NCI-H748 treated with DMSO at 0.1 percent for 48 hours (cell line): ENCODE results near the gene SHANK1.
A peak's percentile ranks its signal among the peaks of the same experiment; 100 is the strongest.

Source experiments
- DNase-seq: peaks from one replicate; lab custom pipeline; 2025; lab: John Stamatoyannopoulos, UW

SHANK1 gene

DNA sequence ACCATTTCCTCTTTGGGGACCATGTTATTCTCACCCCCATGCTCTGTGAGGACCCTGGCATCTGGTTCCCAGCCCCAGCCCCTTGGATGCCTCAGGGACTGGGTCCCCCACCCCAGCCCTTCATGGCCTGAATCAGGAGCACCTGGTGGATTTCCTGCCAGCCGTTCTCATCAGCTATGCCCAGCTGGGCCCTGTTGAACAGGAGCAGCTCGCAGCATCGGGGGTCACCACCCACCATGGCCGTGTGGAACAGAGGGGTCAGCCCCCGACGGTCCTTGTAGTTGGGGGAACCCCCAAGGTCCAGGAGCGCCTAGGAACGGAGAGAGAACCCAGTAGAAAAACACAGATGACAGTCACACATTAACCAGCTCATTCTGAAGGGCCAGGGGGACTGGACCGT lies 7.8 kb downstream of the SHANK1 start:
- no peak for DNase-seq

- no peak for DNase-seq
These were observed 8.4 kb downstream of the SHANK1 start for GRCh38 chr19:50711196-50711595.

DNA sequence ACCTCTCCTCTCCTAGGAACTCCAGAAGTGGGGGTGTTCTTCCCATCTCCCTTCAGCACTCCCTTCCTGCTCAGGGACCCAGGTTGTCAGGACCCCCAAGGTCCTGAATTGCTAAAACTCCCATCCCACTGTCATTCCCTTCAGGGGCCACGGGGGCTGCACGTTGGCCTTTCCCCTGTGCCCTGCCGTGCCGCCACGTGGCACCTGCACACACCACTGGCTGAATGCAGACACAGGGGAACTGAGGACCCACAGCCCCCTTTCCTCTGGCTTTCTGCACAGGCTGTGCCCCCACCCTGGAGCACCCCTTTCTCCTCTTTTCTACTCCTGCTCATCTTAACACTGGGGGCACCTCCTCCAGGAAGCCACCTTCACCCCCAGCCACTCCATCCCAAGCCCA lies 9.0 kb downstream of the SHANK1 start:
- no peak for DNase-seq

DNA sequence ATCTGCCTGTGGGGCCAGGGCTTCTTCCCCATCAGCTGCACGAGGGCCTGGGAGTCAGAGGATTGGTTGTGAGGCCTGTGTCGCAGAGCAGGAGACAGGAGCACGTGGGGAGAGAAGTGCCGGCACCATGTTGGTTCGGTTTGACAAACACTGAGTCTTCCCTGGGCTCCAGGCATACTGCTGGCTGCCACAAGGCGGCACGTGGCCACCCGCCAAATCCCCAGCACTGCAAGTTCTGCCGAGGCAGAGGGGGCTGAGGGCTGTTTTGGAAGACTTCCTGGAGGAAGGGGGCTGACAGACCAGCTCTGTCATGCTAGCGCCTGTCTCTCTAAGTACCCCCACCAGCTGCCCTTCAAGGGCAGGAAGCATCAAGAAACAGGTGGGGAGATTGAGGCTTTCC lies 9.5 kb downstream of the SHANK1 start:
- DNase-seq: no peak

DNA sequence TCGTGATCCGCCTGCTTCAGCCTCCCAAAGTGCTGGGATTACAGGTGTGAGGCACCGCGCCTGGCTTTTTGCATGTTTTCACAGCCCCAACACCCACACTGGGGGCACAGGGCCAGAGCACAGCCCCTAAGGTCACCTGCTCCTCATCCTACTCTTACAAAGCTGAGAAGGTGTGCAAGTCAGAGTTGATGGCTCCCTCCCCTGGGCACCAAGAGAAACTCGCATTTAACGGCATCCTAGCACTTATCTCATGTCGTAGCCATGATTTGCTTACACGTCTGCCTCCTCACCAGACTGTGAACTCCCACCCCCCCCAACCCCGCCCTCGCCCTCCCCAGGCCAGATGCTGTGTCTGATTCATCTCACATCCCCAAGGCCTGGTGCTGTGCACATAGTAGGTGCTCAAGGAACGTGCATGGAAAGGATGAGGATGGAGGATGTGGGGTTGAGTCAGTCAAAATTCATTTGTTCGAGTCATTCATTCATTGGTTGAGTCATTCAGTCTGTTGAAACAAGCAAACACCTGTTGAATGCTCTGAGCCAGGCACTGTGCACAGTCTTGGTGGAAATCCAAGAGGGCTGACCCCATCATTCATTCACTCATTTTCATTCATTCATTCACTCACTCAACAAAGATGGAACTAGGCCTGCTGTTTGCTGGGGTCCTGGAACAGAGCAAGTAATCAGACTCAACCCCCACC lies 11.3 kb downstream of the SHANK1 start:
- DNase-seq: no peak

GRCh38 chr19:50706387-50706786 lies 13.2 kb downstream of the SHANK1 start:
- no peak for DNase-seq

GRCh38 chr19:50705422-50706019 lies 14.1 kb downstream of the SHANK1 start:
- DNase-seq: peak; percentile 19

DNA sequence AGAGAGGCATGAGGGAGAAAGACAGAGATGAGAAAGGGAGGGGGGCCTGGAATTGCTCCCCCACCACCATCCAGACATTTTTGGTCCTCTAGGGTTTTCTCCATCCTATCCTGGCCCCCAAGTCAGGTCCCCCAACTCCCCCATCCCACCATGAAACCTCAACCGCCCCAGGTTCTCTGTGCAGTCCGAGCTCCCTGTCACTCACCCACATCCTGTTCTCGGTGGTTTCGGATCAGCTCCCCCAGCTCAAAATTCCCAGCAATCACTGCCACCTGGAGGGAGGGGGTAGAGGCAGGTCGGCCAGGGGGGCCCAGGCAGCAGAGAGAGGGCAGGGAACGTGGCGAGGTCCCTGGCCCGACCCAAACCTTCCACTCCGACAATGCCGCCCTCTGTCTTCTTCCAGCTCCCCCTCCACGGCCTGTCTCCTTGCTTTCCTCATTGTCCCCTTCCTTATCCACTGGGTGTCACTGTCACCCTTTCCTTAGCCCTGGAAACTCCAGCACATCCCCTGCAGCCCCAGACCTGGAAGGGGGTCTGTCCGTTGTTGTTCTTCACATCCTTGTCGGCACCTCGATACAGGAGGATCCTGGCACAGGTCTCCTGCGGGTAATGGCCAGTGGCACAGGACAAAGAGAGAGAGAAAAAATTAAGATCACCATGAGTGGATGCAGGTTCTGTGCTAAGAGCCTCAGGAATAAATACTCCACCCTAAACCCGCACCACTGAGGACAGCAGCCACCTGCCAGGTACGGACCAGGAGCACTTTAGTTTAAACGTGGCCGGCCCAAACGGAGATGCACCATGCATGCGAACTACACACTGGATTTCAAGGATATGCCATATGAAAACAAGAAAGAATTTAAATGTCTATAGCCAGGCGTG lies 15.4 kb downstream of the SHANK1 start:
- DNase-seq: peak; percentile 48

GRCh38 chr19:50702871-50703829 lies 16.5 kb downstream of the SHANK1 start:
- DNase-seq: no peak

- DNase-seq: no peak
These were observed 17.3 kb downstream of the SHANK1 start for GRCh38 chr19:50702158-50702870.

DNA sequence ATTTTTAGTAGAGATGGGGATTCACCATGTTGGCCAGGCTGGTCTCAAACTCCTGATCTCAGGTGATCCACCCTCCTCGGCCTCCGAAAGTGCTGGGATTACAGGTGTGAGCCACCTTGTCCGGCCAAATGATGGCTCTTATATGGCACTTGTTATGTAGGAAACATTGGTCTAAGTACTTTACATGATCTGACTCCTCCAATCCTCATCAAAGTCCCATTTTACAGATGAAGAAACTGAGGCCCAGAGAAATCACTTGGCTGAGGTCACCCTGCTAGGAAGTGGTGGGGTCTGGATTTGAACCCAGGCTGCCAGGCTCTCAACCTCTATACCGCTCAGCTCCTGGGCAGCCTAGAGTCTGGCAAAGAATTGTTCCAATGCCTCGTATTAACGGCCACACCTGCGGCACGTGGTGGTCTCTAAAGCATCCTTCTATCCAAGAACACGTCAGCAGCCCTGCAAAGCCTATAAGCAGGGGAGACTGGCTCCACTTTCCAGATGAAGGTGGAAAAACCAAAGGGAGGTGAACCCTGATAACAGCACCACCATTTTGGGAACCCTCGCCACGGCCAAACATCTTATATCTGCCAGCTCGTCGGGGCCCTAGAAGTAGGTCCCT lies 18.1 kb downstream of the SHANK1 start:
- no peak for DNase-seq

DNA sequence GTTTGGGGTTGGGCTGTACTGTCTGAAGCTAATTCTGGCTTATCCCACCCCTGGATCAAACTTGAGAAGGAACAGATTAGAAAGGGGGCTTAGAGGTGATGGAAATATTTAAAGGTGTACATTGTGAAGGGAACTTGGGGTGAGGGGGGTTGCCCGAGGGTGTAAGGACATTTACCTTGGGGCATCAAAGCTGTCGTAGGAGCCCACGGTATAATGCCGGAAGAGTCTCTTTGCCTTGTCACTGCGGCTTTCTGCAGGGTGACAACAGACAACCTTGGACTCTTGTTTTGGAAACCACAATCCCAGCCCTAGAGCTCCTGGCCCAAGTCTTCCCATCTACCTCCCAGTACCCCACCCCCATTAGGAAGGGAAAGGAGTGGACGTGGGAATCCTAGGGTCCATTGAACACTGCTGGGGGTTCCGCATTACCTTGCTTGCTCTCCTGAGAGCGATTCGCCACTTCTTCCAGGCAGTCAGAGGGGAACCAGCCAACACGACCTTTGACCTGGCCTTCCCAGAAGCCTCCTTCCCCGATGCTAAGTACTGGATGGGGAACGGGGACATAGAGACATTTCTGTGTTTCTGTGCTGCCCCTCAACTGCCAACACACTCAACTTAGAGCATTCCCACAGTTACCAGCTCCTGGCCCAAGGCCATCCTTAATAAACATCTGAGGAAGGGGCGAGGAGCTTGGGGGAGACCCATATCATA lies 22.0 kb downstream of the SHANK1 start:
- no peak for DNase-seq

GRCh38 chr19:50696094-50696483 lies 23.5 kb downstream of the SHANK1 start:
- no peak for DNase-seq

DNA sequence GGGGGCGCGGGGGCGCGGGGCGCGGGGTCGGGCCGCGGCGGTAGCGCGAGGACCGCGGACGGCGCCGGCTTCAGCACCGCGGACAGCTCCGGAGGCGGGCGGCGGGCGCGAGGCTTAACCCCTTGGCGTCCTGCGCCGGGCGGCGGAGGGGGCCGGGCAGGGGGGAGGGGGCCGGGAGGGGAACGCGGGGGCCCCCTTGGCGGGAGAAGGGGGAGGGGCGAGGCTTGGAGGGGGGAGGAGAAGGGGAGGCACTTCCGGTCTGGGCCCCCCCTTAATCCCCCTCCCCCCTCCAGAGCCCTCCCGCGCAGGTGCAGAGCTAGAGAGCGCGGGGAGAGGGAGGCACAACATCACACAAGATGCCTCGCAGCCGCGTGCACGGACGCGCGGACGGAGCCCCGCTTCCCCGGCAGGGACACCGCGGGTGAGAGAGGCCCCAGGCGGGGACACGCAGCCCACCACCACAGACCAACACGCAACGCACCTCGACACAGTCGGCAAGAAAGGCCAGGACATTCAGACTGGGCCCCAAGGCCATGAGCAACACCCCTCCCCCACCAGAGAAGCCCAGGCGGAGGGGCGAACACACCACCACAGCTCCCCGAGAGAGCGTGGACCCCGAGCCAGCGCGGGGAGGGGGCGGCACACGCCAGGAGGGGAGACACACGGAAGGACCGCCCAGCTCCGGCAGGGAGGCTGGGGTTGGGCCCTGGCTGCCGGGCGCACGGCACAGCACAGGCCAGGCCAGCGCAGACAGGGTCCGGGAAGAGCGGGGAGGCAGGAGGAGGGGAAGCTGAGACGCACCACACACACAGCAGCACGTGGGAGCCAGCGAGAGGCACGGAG lies 24.1 kb downstream of the SHANK1 start:
- peak; percentile 31 for DNase-seq

DNA sequence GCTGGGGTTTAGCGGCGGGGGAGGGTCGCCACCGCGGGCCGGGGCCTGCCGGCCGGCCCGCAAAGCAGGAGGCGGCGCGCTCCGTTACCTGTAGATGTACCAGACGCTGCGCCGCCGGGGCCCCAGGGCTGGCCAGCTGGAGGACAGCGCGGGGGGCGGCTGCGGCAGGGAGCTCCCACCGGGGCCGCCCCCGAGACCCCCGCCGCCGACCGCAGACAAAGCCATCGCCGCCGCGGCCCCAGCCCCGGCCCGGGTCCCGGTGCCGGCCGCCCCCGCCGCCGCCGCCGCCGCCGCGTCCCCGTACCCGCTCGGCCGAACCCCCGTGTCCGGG lies 24.8 kb downstream of the SHANK1 start:
- DNase-seq: no peak

- DNase-seq: no peak
These were observed 26.3 kb downstream of the SHANK1 start for GRCh38 chr19:50693064-50693975.

DNA sequence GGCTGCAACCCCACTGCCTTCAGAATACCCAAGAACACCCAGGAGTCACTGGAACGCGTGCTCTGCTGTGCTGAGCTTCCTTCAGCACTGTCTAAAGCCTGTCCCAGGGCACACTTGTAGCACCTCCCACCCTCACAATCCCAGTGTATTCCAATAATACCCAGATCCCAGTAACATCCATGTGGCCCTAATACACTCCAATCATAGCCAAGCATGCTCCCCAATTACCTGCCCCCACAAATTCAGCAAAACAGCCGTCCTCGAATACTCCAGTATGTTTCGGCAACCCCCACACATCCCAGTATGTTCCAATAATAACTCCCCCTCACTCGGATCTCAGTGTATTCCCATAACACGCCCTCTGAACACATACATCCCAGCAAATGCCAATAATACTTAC lies 29.2 kb downstream of the SHANK1 start:
- no peak for DNase-seq

DNA sequence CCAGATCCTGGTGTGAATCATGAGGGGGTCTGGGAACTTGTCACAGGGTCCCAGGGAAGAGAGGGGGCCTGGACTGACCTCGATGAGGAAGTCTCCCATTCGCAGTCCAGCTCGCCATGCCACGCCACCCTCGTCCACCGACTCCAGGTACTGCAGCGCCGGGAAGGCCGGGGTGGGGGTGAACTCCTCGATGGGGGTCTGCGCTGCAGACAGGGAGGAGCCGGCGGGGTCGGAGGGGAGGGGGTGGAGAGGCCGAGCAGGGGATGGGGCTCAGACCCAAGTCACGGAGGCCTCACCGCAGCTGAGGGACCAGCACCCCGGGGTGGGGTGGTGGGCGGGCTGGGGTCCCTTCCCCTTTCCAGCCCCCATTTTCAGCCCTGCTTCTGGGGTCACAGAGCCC lies 30.8 kb downstream of the SHANK1 start:
- no peak for DNase-seq
